ENCODE measurements around the gene BRI3BP.

GRCh38 chr12:125070661-125071390, 77.4 kb downstream of the BRI3BP start:
- TF ChIP-seq USF1 (IDR thresholded peaks at IDR 0.05), result no peak
- TF ChIP-seq TAF1 (IDR thresholded peaks at IDR 0.05; ENCODE audit: low read depth), result no peak
- no peak for TF ChIP-seq RAD21 (IDR thresholded peaks at IDR 0.05; ENCODE audit: low read depth)
- TF ChIP-seq FOXM1 (IDR thresholded peaks at IDR 0.05; ENCODE audit: borderline replicate concordance, low read depth), result no peak
- no peak for TF ChIP-seq EP300 (IDR thresholded peaks at IDR 0.05; ENCODE audit: borderline replicate concordance)
- TF ChIP-seq CREB1 (IDR thresholded peaks at IDR 0.05; ENCODE audit: low read depth), result no peak
- TF ChIP-seq MAX (IDR thresholded peaks at IDR 0.05), result no peak
- no peak for TF ChIP-seq YY1 (IDR thresholded peaks at IDR 0.05; ENCODE audit: low read depth)
- TF ChIP-seq CEBPB (IDR thresholded peaks at IDR 0.05), result no peak
- TF ChIP-seq TEAD4 (IDR thresholded peaks at IDR 0.05), result no peak
- TF ChIP-seq REST (IDR thresholded peaks at IDR 0.05; ENCODE audit: low read depth), result no peak
- no peak for TF ChIP-seq EGR1 (IDR thresholded peaks at IDR 0.05)
- no peak for TF ChIP-seq TCF12 (IDR thresholded peaks at IDR 0.05; ENCODE audit: low read depth)

Measured in Ishikawa (cell line).